Measurements from ENCODE around the gene DNHD1. TPM values are rescaled to one million over a fixed set of nuclear protein-coding genes. Genes with fewer than 3 reads are reported as not detected.

Gene DNHD1
- total RNA-seq, 1 experiment from 2014 or later: 11.5 TPM

DNA sequence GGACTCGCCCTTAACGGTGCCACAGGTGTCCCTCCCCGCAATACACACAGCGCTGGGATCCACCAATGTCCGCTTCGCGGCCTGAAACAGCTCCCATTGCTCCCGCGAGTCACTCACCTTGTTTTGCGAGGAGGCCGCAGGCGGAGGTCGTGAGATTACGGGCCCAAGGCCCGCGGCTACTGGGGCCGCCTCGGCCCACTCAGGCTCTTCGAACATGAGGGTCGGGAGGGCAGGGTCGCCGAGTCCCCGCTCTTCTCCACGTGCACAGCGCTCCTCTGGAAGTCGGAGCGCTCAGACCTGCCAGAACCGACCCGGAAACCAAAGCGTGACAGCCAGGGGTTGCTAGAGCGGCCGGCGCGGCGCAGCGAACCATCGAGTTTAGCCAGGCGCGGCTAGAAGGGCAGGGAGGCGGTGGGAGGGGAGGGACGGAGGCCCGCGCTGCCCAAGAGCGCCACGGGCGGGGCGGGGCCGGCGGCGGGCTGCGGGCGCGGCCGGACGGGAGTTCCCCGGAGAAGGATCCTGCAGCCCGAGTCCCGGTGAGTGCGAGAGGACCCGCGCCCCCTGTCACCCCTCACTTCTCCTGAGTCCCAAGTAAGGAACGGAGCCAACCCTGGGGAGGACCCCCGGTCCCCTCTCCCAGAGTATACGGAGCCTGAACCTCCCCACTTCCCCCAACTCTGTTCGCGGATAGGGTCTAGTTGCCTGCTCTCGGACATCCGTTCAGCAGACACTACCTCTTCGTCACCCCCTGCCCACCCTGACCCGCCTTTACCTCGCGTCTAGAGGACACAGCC lies 106.4 kb downstream of the DNHD1 start, which contains the start of the genes ILK and RRP8:
ILK (plus strand) TSS at position 488 of the 794 bp plus-strand sequence. CDS start 498 bp downstream, outside the sequence.
RRP8 (minus strand) TSS at position 330 of the 794 bp plus-strand sequence; CDS start at position 216, 114 bp downstream.
- peaks cover 22% of the 10 kb centered on the region for H3K36me3 Mint-ChIP-seq
- DNase-seq (ENCODE audit: low spot score): peak; percentile 93
- TF ChIP-seq, protein P1, sequence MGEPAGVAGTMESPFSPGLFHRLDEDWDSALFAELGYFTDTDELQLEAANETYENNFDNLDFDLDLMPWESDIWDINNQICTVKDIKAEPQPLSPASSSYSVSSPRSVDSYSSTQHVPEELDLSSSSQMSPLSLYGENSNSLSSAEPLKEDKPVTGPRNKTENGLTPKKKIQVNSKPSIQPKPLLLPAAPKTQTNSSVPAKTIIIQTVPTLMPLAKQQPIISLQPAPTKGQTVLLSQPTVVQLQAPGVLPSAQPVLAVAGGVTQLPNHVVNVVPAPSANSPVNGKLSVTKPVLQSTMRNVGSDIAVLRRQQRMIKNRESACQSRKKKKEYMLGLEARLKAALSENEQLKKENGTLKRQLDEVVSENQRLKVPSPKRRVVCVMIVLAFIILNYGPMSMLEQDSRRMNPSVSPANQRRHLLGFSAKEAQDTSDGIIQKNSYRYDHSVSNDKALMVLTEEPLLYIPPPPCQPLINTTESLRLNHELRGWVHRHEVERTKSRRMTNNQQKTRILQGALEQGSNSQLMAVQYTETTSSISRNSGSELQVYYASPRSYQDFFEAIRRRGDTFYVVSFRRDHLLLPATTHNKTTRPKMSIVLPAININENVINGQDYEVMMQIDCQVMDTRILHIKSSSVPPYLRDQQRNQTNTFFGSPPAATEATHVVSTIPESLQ (CRISPR knock-in tag; IDR thresholded peaks at IDR 0.05): no peak
- TF ChIP-seq TCF7 (CRISPR knock-in tag; IDR thresholded peaks at IDR 0.05; ENCODE audit: low read depth) (peak; percentile 42; the same call in 1 of the 2 replicates), ZNF263 (CRISPR knock-in tag; IDR thresholded peaks at IDR 0.05; ENCODE audit: low read depth) (no peak), TEAD1 (CRISPR knock-in tag; IDR thresholded peaks at IDR 0.05) (peak; percentile 79; the same call in 1 of the 2 replicates), ZNF219 (CRISPR knock-in tag; IDR thresholded peaks at IDR 0.05; ENCODE audit: borderline replicate concordance) (no peak), TEAD4 (CRISPR knock-in tag; IDR thresholded peaks at IDR 0.05) (0 out of 2 replicates have a peak, but pooled peaks have one; percentile 28), CREM (CRISPR knock-in tag; IDR thresholded peaks at IDR 0.05) (peak; percentile 62), KAT7 (CRISPR knock-in tag; IDR thresholded peaks at IDR 0.05; ENCODE audit: borderline replicate concordance) (0 out of 2 replicates have a peak, but pooled peaks have one; percentile 95), NFE2L1 (CRISPR knock-in tag; IDR thresholded peaks at IDR 0.05) (peak; percentile 27; the same call in 1 of the 2 replicates), ZNF121 (CRISPR knock-in tag; IDR thresholded peaks at IDR 0.05) (no peak), MYBL2 (CRISPR knock-in tag; IDR thresholded peaks at IDR 0.05) (peak; percentile 94), JUN (CRISPR knock-in tag; IDR thresholded peaks at IDR 0.05) (0 out of 2 replicates have a peak, but pooled peaks have one; percentile 29), MXD4 (CRISPR knock-in tag; IDR thresholded peaks at IDR 0.05; ENCODE audit: borderline replicate concordance) (no peak), NR3C1 (CRISPR knock-in tag; conservative IDR thresholded peaks at IDR 0.05; ENCODE audit: low read depth) (0 out of 2 replicates have a peak, but pooled peaks have one; percentile 53), ETV6 (CRISPR knock-in tag; IDR thresholded peaks at IDR 0.05) (peak; percentile 94), FOXK1 (CRISPR knock-in tag; IDR thresholded peaks at IDR 0.05) (peak; percentile 94)
- TF ChIP-seq, protein P2, sequence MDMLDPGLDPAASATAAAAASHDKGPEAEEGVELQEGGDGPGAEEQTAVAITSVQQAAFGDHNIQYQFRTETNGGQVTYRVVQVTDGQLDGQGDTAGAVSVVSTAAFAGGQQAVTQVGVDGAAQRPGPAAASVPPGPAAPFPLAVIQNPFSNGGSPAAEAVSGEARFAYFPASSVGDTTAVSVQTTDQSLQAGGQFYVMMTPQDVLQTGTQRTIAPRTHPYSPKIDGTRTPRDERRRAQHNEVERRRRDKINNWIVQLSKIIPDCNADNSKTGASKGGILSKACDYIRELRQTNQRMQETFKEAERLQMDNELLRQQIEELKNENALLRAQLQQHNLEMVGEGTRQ (CRISPR knock-in tag; IDR thresholded peaks at IDR 0.05): peak; percentile 65
- TF ChIP-seq, protein P3, sequence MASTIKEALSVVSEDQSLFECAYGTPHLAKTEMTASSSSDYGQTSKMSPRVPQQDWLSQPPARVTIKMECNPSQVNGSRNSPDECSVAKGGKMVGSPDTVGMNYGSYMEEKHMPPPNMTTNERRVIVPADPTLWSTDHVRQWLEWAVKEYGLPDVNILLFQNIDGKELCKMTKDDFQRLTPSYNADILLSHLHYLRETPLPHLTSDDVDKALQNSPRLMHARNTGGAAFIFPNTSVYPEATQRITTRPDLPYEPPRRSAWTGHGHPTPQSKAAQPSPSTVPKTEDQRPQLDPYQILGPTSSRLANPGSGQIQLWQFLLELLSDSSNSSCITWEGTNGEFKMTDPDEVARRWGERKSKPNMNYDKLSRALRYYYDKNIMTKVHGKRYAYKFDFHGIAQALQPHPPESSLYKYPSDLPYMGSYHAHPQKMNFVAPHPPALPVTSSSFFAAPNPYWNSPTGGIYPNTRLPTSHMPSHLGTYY (CRISPR knock-in tag; IDR thresholded peaks at IDR 0.05): no peak
- TF ChIP-seq, protein P4, sequence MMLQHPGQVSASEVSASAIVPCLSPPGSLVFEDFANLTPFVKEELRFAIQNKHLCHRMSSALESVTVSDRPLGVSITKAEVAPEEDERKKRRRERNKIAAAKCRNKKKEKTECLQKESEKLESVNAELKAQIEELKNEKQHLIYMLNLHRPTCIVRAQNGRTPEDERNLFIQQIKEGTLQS (CRISPR knock-in tag; conservative IDR thresholded peaks at IDR 0.05): no peak
- TF ChIP-seq, protein P5, sequence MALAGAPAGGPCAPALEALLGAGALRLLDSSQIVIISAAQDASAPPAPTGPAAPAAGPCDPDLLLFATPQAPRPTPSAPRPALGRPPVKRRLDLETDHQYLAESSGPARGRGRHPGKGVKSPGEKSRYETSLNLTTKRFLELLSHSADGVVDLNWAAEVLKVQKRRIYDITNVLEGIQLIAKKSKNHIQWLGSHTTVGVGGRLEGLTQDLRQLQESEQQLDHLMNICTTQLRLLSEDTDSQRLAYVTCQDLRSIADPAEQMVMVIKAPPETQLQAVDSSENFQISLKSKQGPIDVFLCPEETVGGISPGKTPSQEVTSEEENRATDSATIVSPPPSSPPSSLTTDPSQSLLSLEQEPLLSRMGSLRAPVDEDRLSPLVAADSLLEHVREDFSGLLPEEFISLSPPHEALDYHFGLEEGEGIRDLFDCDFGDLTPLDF (CRISPR knock-in tag; IDR thresholded peaks at IDR 0.05): 0 out of 2 replicates have a peak, but pooled peaks have one; percentile 37
- TF ChIP-seq, protein P6, sequence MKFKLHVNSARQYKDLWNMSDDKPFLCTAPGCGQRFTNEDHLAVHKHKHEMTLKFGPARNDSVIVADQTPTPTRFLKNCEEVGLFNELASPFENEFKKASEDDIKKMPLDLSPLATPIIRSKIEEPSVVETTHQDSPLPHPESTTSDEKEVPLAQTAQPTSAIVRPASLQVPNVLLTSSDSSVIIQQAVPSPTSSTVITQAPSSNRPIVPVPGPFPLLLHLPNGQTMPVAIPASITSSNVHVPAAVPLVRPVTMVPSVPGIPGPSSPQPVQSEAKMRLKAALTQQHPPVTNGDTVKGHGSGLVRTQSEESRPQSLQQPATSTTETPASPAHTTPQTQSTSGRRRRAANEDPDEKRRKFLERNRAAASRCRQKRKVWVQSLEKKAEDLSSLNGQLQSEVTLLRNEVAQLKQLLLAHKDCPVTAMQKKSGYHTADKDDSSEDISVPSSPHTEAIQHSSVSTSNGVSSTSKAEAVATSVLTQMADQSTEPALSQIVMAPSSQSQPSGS (CRISPR knock-in tag; IDR thresholded peaks at IDR 0.05; ENCODE audit: borderline replicate concordance, low read depth): no peak
- TF ChIP-seq, protein P7, sequence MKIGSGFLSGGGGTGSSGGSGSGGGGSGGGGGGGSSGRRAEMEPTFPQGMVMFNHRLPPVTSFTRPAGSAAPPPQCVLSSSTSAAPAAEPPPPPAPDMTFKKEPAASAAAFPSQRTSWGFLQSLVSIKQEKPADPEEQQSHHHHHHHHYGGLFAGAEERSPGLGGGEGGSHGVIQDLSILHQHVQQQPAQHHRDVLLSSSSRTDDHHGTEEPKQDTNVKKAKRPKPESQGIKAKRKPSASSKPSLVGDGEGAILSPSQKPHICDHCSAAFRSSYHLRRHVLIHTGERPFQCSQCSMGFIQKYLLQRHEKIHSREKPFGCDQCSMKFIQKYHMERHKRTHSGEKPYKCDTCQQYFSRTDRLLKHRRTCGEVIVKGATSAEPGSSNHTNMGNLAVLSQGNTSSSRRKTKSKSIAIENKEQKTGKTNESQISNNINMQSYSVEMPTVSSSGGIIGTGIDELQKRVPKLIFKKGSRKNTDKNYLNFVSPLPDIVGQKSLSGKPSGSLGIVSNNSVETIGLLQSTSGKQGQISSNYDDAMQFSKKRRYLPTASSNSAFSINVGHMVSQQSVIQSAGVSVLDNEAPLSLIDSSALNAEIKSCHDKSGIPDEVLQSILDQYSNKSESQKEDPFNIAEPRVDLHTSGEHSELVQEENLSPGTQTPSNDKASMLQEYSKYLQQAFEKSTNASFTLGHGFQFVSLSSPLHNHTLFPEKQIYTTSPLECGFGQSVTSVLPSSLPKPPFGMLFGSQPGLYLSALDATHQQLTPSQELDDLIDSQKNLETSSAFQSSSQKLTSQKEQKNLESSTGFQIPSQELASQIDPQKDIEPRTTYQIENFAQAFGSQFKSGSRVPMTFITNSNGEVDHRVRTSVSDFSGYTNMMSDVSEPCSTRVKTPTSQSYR (CRISPR knock-in tag; IDR thresholded peaks at IDR 0.05): peak; percentile 50; the same call in 1 of the 2 replicates
- TF ChIP-seq, protein P8, sequence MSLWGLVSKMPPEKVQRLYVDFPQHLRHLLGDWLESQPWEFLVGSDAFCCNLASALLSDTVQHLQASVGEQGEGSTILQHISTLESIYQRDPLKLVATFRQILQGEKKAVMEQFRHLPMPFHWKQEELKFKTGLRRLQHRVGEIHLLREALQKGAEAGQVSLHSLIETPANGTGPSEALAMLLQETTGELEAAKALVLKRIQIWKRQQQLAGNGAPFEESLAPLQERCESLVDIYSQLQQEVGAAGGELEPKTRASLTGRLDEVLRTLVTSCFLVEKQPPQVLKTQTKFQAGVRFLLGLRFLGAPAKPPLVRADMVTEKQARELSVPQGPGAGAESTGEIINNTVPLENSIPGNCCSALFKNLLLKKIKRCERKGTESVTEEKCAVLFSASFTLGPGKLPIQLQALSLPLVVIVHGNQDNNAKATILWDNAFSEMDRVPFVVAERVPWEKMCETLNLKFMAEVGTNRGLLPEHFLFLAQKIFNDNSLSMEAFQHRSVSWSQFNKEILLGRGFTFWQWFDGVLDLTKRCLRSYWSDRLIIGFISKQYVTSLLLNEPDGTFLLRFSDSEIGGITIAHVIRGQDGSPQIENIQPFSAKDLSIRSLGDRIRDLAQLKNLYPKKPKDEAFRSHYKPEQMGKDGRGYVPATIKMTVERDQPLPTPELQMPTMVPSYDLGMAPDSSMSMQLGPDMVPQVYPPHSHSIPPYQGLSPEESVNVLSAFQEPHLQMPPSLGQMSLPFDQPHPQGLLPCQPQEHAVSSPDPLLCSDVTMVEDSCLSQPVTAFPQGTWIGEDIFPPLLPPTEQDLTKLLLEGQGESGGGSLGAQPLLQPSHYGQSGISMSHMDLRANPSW (CRISPR knock-in tag; conservative IDR thresholded peaks at IDR 0.05; ENCODE audit: low read depth): peak; percentile 57; the same call in 1 of the 2 replicates

More for the DNA sequence above, 106.4 kb downstream of the DNHD1 start, which contains the start of the genes ILK and RRP8:
- Mint-ChIP-seq H3K4me1 (peaks cover 14% of the 10 kb centered on the region), H3K27ac (no peak within 1 kb of the TSS), H3K27me3 (ENCODE audit: low read depth) (no peaks in the 10 kb centered on the region), H3K9me3 (no peaks in the 10 kb centered on the region), H3K4me3 (no peak within 1 kb of the TSS)
- ATAC-seq: peak; percentile 79
- ChIA-PET POLR2A (interaction anchor here (0.6 to 1.5 kb wide), 6 partner anchors 8 to 122 kb away, joined by 3 to 7 read pairs (median 4); partner anchors contain the start of genes ARFIP2, TAF10, TIMM10B and TPP1), CTCF (interaction anchor here (0.7 to 4.0 kb wide), 11 partner anchors 8 to 160 kb away, joined by 3 to 12 read pairs (median 4); partner anchors contain the start of genes MRPL17, TAF10 and TPP1)
